ENCODE results near the gene FLAD1.

FLAD1 gene

GRCh38 chr1:154937988-154938386 lies 45.2 kb upstream of the FLAD1 start:
- Histone ChIP-seq H3K79me1 (ENCODE audit: low read length) (no peaks in the 10 kb centered on the region), H3K18ac (ENCODE audit: low read length) (no peak overlapping the region), H3K4me3 (ENCODE audit: low read length) (no peak overlapping the region), H2AK5ac (ENCODE audit: low read length) (no peak overlapping the region), H4K8ac (ENCODE audit: low read depth, low read length) (no peak overlapping the region), H3K4ac (ENCODE audit: low read depth, low read length) (no peak overlapping the region), H3K56ac (ENCODE audit: low read length) (peak overlapping the region; percentile 56), H2BK5ac (ENCODE audit: low read length) (no peak overlapping the region), H4K5ac (ENCODE audit: low read length) (no peak overlapping the region), H3K23ac (ENCODE audit: low read length) (no peak overlapping the region), H3K9ac (ENCODE audit: low read length) (peak overlapping the region; percentile 84), H3K4me1 (ENCODE audit: control insufficient read depth, low read depth, low read length) (peaks cover 4% of the 10 kb centered on the region), H3K4me2 (ENCODE audit: low read length) (no peak overlapping the region), H2BK120ac (ENCODE audit: low read depth, low read length) (no peak overlapping the region), H3K36me3 (ENCODE audit: control insufficient read depth, insufficient read depth, low read length) (no peaks in the 10 kb centered on the region), H3K79me2 (ENCODE audit: control insufficient read depth, insufficient read depth, low read length) (no peaks in the 10 kb centered on the region), H2BK15ac (replicated peaks; ENCODE audit: low read depth) (no peak overlapping the region), H3K27ac (ENCODE audit: low read depth, low read length) (no peak overlapping the region), H3K27me3 (ENCODE audit: insufficient read depth, low read length, poor library complexity) (no peaks in the 10 kb centered on the region)
- no CpG with 5 or more reads among the region's 8 CpGs for WGBS (ENCODE audit: extremely low coverage, insufficient coverage, low lambda C conversion rate)
- no peak for DNase-seq

DNA sequence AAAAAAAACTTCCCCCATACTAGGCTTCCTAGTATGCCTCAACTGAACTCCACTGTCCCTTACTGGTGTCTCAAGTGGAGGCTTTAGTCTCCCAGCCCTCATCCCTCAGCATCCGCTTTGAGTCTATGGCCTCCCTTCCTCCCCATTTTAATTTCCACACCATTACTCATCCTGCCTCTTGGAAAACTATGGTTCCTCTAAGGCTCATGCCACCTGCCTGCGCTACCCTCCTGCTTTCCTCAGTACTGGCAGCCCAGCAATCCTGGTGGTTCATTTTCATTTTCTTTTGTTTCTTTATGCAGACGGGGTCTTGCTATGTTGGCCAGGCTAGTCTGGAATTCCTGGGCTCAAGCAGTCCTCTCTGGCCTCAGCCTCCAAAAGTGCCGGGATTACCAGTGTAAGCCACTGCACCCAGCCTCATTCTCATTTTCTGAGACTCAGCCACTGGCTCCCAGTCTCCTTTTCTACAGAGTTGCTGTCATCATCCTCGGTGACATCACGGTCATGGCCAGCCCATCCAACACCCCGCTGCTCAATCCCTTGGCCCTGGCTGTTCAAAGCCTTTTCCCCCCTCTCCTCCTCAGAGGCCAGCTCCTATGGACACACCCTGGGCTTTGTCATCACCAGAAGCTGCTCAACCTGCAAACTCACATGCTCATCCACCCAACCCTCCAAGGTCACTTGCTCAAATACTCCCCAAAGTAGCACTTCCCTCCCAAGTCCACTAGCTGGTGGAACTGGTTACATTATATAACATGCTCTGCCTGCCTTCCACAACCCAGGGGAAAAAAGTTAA lies 44.3 kb upstream of the FLAD1 start:
- H4K8ac ChIP-seq (ENCODE audit: low read depth, low read length), result no peak overlapping the region
- H3K4me1 ChIP-seq (ENCODE audit: control insufficient read depth, low read depth, low read length), result peaks cover 6% of the 10 kb centered on the region
- H3K56ac ChIP-seq (ENCODE audit: low read length), result no peak overlapping the region
- H2BK5ac ChIP-seq (ENCODE audit: low read length), result no peak overlapping the region
- no peaks in the 10 kb centered on the region for H3K36me3 ChIP-seq (ENCODE audit: control insufficient read depth, insufficient read depth, low read length)
- no peak overlapping the region for H3K27ac ChIP-seq (ENCODE audit: low read depth, low read length)
- H3K9ac ChIP-seq (ENCODE audit: low read length), result no peak overlapping the region
- H3K23ac ChIP-seq (ENCODE audit: low read length), result no peak overlapping the region
- no CpG with 5 or more reads among the region's 7 CpGs for WGBS (ENCODE audit: extremely low coverage, insufficient coverage, low lambda C conversion rate)
- no peak overlapping the region for H3K4ac ChIP-seq (ENCODE audit: low read depth, low read length)
- no peak for DNase-seq
- no peaks in the 10 kb centered on the region for H3K79me2 ChIP-seq (ENCODE audit: control insufficient read depth, insufficient read depth, low read length)
- no peak overlapping the region for H3K4me2 ChIP-seq (ENCODE audit: low read length)
- H3K27me3 ChIP-seq (ENCODE audit: insufficient read depth, low read length, poor library complexity), result no peaks in the 10 kb centered on the region
- H2AK5ac ChIP-seq (ENCODE audit: low read length), result no peak overlapping the region
- no peaks in the 10 kb centered on the region for H3K79me1 ChIP-seq (ENCODE audit: low read length)
- no peak overlapping the region for H2BK15ac ChIP-seq (replicated peaks; ENCODE audit: low read depth)
- no peak overlapping the region for H2BK120ac ChIP-seq (ENCODE audit: low read depth, low read length)
- H4K5ac ChIP-seq (ENCODE audit: low read length), result no peak overlapping the region
- no peak overlapping the region for H3K4me3 ChIP-seq (ENCODE audit: low read length)
- no peak overlapping the region for H3K18ac ChIP-seq (ENCODE audit: low read length)

- no peak overlapping the region for H3K27ac ChIP-seq (ENCODE audit: low read depth, low read length)
- H2BK15ac ChIP-seq (replicated peaks; ENCODE audit: low read depth), result no peak overlapping the region
- H3K23ac ChIP-seq (ENCODE audit: low read length), result no peak overlapping the region
- no CpG with 5 or more reads among the region's 1 CpG for WGBS (ENCODE audit: extremely low coverage, insufficient coverage, low lambda C conversion rate)
- no peaks in the 10 kb centered on the region for H3K79me2 ChIP-seq (ENCODE audit: control insufficient read depth, insufficient read depth, low read length)
- H3K56ac ChIP-seq (ENCODE audit: low read length), result no peak overlapping the region
- H2BK120ac ChIP-seq (ENCODE audit: low read depth, low read length), result no peak overlapping the region
- H3K27me3 ChIP-seq (ENCODE audit: insufficient read depth, low read length, poor library complexity), result no peaks in the 10 kb centered on the region
- H4K8ac ChIP-seq (ENCODE audit: low read depth, low read length), result no peak overlapping the region
- H3K79me1 ChIP-seq (ENCODE audit: low read length), result no peaks in the 10 kb centered on the region
- DNase-seq, result peak; percentile 59
- peaks cover 6% of the 10 kb centered on the region for H3K4me1 ChIP-seq (ENCODE audit: control insufficient read depth, low read depth, low read length)
- no peak overlapping the region for H2AK5ac ChIP-seq (ENCODE audit: low read length)
- H3K18ac ChIP-seq (ENCODE audit: low read length), result no peak overlapping the region
- H4K5ac ChIP-seq (ENCODE audit: low read length), result no peak overlapping the region
- H3K4me3 ChIP-seq (ENCODE audit: low read length), result no peak overlapping the region
- no peak overlapping the region for H2BK5ac ChIP-seq (ENCODE audit: low read length)
- H3K4ac ChIP-seq (ENCODE audit: low read depth, low read length), result no peak overlapping the region
- H3K36me3 ChIP-seq (ENCODE audit: control insufficient read depth, insufficient read depth, low read length), result no peaks in the 10 kb centered on the region
- H3K9ac ChIP-seq (ENCODE audit: low read length), result no peak overlapping the region
- no peak overlapping the region for H3K4me2 ChIP-seq (ENCODE audit: low read length)
Observed at GRCh38 chr1:154940213-154940560, 43.0 kb upstream of the FLAD1 start.

DNA sequence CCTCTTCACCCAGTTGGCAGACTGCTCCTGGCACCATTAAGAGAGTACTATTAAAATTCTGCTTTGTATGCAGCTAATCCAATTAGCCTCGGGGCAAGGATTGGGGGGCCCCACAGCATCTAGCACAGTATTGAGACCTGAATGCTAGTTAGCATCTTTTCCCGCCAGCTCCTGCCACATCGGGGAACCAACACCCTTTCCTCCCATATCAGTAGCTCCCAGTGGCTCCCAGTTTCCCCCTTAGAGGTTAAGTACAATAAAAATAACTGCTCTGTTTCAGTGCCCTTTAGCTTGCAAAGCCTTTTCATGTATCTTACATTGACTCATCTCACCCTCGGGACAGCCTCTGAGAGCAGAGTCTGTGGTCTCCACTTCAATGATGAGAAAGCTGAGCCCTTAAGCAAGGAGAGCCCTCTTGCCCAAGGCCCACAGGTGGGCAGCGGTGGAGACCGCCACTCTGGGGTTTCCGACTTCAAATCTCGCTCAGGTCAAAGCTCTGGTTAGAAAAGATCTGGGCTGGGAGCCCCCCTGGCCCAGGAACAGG lies 42.4 kb upstream of the FLAD1 start:
- H3K4me3 ChIP-seq (ENCODE audit: low read length), result no peak overlapping the region
- H4K5ac ChIP-seq (ENCODE audit: low read length), result no peak overlapping the region
- no peak overlapping the region for H3K27ac ChIP-seq (ENCODE audit: low read depth, low read length)
- DNase-seq, result no peak
- H4K8ac ChIP-seq (ENCODE audit: low read depth, low read length), result no peak overlapping the region
- no peak overlapping the region for H3K23ac ChIP-seq (ENCODE audit: low read length)
- no peak overlapping the region for H2AK5ac ChIP-seq (ENCODE audit: low read length)
- no peaks in the 10 kb centered on the region for H3K36me3 ChIP-seq (ENCODE audit: control insufficient read depth, insufficient read depth, low read length)
- peaks cover 6% of the 10 kb centered on the region for H3K4me1 ChIP-seq (ENCODE audit: control insufficient read depth, low read depth, low read length)
- no peaks in the 10 kb centered on the region for H3K27me3 ChIP-seq (ENCODE audit: insufficient read depth, low read length, poor library complexity)
- no peak overlapping the region for H2BK5ac ChIP-seq (ENCODE audit: low read length)
- no peak overlapping the region for H3K9ac ChIP-seq (ENCODE audit: low read length)
- no peak overlapping the region for H3K4me2 ChIP-seq (ENCODE audit: low read length)
- no peak overlapping the region for H3K18ac ChIP-seq (ENCODE audit: low read length)
- no peak overlapping the region for H3K4ac ChIP-seq (ENCODE audit: low read depth, low read length)
- H2BK120ac ChIP-seq (ENCODE audit: low read depth, low read length), result no peak overlapping the region
- no CpG with 5 or more reads among the region's 8 CpGs for WGBS (ENCODE audit: extremely low coverage, insufficient coverage, low lambda C conversion rate)
- no peak overlapping the region for H2BK15ac ChIP-seq (replicated peaks; ENCODE audit: low read depth)
- H3K79me1 ChIP-seq (ENCODE audit: low read length), result no peaks in the 10 kb centered on the region
- no peaks in the 10 kb centered on the region for H3K79me2 ChIP-seq (ENCODE audit: control insufficient read depth, insufficient read depth, low read length)
- no peak overlapping the region for H3K56ac ChIP-seq (ENCODE audit: low read length)

DNA sequence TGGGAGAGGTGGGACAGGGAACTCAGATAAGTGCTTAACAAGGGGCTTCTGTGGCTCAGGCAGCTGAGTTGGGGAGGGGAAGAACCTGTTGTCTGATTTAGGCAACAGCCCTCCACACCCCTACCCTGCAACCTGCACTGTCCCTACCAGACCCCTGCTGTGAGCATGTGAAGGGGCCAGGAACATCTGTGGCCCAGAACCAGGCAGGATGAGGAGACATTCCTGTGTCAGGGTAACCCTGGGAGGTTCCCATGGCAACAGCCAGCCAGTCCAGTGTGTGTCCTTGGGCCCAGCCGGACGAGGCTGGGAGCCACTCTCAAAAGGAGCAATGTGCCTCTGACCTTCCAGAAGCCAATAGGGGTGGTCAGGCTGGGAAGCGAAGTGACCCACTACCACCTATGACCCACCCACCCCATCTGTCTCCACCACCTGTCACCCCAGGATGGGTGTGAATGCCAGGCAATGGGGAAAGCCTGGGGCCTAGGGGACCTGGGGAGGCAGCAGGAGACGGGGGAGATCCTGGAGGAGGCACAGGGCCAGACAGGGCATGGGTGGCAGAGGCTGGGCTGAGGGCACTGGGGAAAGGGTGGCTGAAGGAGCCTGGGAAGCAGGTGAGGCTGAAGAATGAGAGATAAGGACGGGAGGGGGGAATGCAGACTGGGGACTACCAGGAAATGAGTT lies 41.7 kb upstream of the FLAD1 start:
- Histone ChIP-seq H2AK5ac (ENCODE audit: low read length) (no peak overlapping the region), H3K56ac (ENCODE audit: low read length) (peak overlapping the region; percentile 34), H3K27ac (ENCODE audit: low read depth, low read length) (no peak overlapping the region), H2BK120ac (ENCODE audit: low read depth, low read length) (no peak overlapping the region), H3K18ac (ENCODE audit: low read length) (no peak overlapping the region), H2BK5ac (ENCODE audit: low read length) (no peak overlapping the region), H3K27me3 (ENCODE audit: insufficient read depth, low read length, poor library complexity) (no peaks in the 10 kb centered on the region), H3K79me1 (ENCODE audit: low read length) (no peaks in the 10 kb centered on the region), H3K4me3 (ENCODE audit: low read length) (no peak overlapping the region), H3K4me1 (ENCODE audit: control insufficient read depth, low read depth, low read length) (peaks cover 6% of the 10 kb centered on the region), H3K4ac (ENCODE audit: low read depth, low read length) (no peak overlapping the region), H4K8ac (ENCODE audit: low read depth, low read length) (no peak overlapping the region), H3K4me2 (ENCODE audit: low read length) (no peak overlapping the region), H3K9ac (ENCODE audit: low read length) (no peak overlapping the region), H4K5ac (ENCODE audit: low read length) (no peak overlapping the region), H3K36me3 (ENCODE audit: control insufficient read depth, insufficient read depth, low read length) (no peaks in the 10 kb centered on the region), H3K23ac (ENCODE audit: low read length) (no peak overlapping the region), H3K79me2 (ENCODE audit: control insufficient read depth, insufficient read depth, low read length) (no peaks in the 10 kb centered on the region), H2BK15ac (replicated peaks; ENCODE audit: low read depth) (no peak overlapping the region)
- no CpG with 5 or more reads among the region's 5 CpGs for WGBS (ENCODE audit: extremely low coverage, insufficient coverage, low lambda C conversion rate)
- DNase-seq, result peak; percentile 55
